Measurements from ENCODE around the gene DCLK1.

DNA sequence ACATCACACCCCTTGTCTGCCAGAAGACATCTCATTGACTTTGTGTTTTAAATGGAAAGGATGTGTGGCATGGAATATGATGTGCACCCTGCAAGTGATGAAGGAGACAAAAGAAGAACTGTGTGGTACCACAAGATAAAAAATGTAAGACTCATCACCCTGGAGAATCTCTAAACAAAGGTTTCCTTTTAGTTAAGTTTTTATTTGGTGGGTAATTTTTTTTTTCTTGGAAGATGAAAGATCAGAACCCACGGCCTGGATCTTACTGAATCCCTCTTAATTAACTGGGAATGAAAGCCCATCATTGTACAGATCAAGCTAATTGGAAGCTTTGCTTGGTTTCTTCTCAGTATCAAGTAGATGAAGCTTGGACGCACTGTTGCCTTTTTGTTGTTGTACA is 129.6 kb downstream of the DCLK1 start:
- TF ChIP-seq CTCF (IDR thresholded peaks at IDR 0.05): no peak
- TF ChIP-seq POLR2A (IDR thresholded peaks at IDR 0.05): no peak

All from adrenal gland (tissue), 5 donors.